ENCODE data around the gene HOXA3. TPM values are rescaled to one million over a fixed set of nuclear protein-coding genes. Genes with fewer than 3 reads are reported as not detected.

The HOXA3 gene
- total and polyA plus RNA-seq, 2 experiments from 2014 or later = 0.83 to 4.1 TPM

- H3K27me3 ChIP-seq = peaks cover 97% of the 10 kb centered on the region
- WGBS (ENCODE audit: low lambda C conversion rate, missing lambda C conversion rate) = 62% methylated on average over 1 of the region's 1 CpG
- H4K20me1 ChIP-seq (ENCODE audit: insufficient read depth, poor library complexity, severe bottlenecking) = no peaks in the 10 kb centered on the region
- H3K9me3 ChIP-seq (ENCODE audit: low read depth) = no peaks in the 10 kb centered on the region
- H3K4me1 ChIP-seq (ENCODE audit: insufficient read depth) = peaks cover 20% of the 10 kb centered on the region
- no peak for DNase-seq (ENCODE audit: low spot score)
- H3K9me2 ChIP-seq (replicated peaks; ENCODE audit: insufficient read depth) = no peaks in the 10 kb centered on the region
- no peak overlapping the region for H2AFZ ChIP-seq
- no peak overlapping the region for H3K27ac ChIP-seq
- no peak overlapping the region for H3K4me3 ChIP-seq
- no peaks in the 10 kb centered on the region for H3K36me3 ChIP-seq (replicated peaks; ENCODE audit: insufficient read depth, low read depth)
- H3K4me2 ChIP-seq = no peak overlapping the region
- no peaks in the 10 kb centered on the region for H3K79me2 ChIP-seq
- TF ChIP-seq EZH2 (IDR thresholded peaks at IDR 0.05; ENCODE audit: borderline replicate concordance) = no peak
- TF ChIP-seq CTCF (IDR thresholded peaks at IDR 0.05; ENCODE audit: poor library complexity) = no peak
- no peak for TF ChIP-seq EZH2phosphoT487 (IDR thresholded peaks at IDR 0.05; ENCODE audit: low read depth, severe bottlenecking, unreplicated experiment)
Observed at GRCh38 chr7:27138472-27138871, 13.9 kb downstream of the HOXA3 start.

GRCh38 chr7:27137640-27138315 lies 14.6 kb downstream of the HOXA3 start:
- H4K20me1 ChIP-seq (ENCODE audit: insufficient read depth, poor library complexity, severe bottlenecking) = no peaks in the 10 kb centered on the region
- no peak for TF ChIP-seq CTCF (IDR thresholded peaks at IDR 0.05; ENCODE audit: poor library complexity)
- TF ChIP-seq EZH2 (IDR thresholded peaks at IDR 0.05; ENCODE audit: borderline replicate concordance) = no peak
- no peak for TF ChIP-seq EZH2phosphoT487 (IDR thresholded peaks at IDR 0.05; ENCODE audit: low read depth, severe bottlenecking, unreplicated experiment)
- H3K4me1 ChIP-seq (ENCODE audit: insufficient read depth) = peaks cover 15% of the 10 kb centered on the region
- peaks cover 97% of the 10 kb centered on the region for H3K27me3 ChIP-seq
- no peak overlapping the region for H2AFZ ChIP-seq
- DNase-seq (ENCODE audit: low spot score) = no peak
- H3K9me2 ChIP-seq (replicated peaks; ENCODE audit: insufficient read depth) = no peaks in the 10 kb centered on the region
- H3K4me3 ChIP-seq = no peak overlapping the region
- H3K36me3 ChIP-seq (replicated peaks; ENCODE audit: insufficient read depth, low read depth) = no peaks in the 10 kb centered on the region
- WGBS (ENCODE audit: low lambda C conversion rate, missing lambda C conversion rate) = 79% methylated on average over 2 of the region's 2 CpGs
- H3K4me2 ChIP-seq = no peak overlapping the region
- no peaks in the 10 kb centered on the region for H3K79me2 ChIP-seq
- no peak overlapping the region for H3K27ac ChIP-seq
- no peaks in the 10 kb centered on the region for H3K9me3 ChIP-seq (ENCODE audit: low read depth)

GRCh38 chr7:27134392-27134791 lies 18.0 kb downstream of the HOXA3 start:
- Histone ChIP-seq H3K27ac (no peak overlapping the region), H3K4me3 (no peak overlapping the region), H2AFZ (no peak overlapping the region), H3K79me2 (no peaks in the 10 kb centered on the region), H4K20me1 (ENCODE audit: insufficient read depth, poor library complexity, severe bottlenecking) (no peaks in the 10 kb centered on the region), H3K27me3 (peaks cover 85% of the 10 kb centered on the region), H3K4me1 (ENCODE audit: insufficient read depth) (peaks cover 12% of the 10 kb centered on the region), H3K9me3 (ENCODE audit: low read depth) (no peaks in the 10 kb centered on the region), H3K4me2 (no peak overlapping the region), H3K9me2 (replicated peaks; ENCODE audit: insufficient read depth) (no peaks in the 10 kb centered on the region), H3K36me3 (replicated peaks; ENCODE audit: insufficient read depth, low read depth) (no peaks in the 10 kb centered on the region)
- no peak for DNase-seq (ENCODE audit: low spot score)
- TF ChIP-seq CTCF (IDR thresholded peaks at IDR 0.05; ENCODE audit: poor library complexity) (no peak), EZH2phosphoT487 (IDR thresholded peaks at IDR 0.05; ENCODE audit: low read depth, severe bottlenecking, unreplicated experiment) (no peak), EZH2 (IDR thresholded peaks at IDR 0.05; ENCODE audit: borderline replicate concordance) (no peak)
- WGBS (ENCODE audit: low lambda C conversion rate, missing lambda C conversion rate) = 42% methylated on average over 2 of the region's 2 CpGs

All from hepatocyte (in vitro differentiated cells).